ENCODE data around the gene RAB31.

DNA sequence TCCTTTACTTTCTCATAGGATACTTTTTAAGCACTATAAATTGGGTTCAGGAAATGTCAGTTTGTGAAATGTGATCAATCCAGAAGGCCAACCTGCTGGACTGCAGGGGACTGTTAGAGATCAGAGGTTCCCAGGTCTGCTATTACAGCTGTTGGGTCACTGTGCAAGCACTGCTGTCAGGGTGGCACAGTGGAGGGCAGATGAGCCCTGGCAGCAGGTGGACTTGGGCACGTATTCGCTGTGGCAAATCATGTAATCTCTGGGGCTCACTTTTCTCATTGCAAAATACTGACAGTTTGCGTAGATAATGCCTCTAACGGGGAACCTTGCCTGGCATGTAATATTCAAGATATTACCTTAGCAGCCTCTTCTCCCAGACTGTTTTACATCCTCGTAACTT, 18.1 kb downstream of the RAB31 start:
- TF ChIP-seq, protein P1, sequence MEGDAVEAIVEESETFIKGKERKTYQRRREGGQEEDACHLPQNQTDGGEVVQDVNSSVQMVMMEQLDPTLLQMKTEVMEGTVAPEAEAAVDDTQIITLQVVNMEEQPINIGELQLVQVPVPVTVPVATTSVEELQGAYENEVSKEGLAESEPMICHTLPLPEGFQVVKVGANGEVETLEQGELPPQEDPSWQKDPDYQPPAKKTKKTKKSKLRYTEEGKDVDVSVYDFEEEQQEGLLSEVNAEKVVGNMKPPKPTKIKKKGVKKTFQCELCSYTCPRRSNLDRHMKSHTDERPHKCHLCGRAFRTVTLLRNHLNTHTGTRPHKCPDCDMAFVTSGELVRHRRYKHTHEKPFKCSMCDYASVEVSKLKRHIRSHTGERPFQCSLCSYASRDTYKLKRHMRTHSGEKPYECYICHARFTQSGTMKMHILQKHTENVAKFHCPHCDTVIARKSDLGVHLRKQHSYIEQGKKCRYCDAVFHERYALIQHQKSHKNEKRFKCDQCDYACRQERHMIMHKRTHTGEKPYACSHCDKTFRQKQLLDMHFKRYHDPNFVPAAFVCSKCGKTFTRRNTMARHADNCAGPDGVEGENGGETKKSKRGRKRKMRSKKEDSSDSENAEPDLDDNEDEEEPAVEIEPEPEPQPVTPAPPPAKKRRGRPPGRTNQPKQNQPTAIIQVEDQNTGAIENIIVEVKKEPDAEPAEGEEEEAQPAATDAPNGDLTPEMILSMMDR (optimal IDR thresholded peaks at IDR 0.05 in 1 of 3, IDR thresholded peaks at IDR 0.05 in 1 of 3, conservative IDR thresholded peaks at IDR 0.05 in 1 of 3; ENCODE audit: extremely low read depth in 1 of 3, insufficient read depth in 2 of 3, low read length in 3 of 3) = no peak
- TF ChIP-seq EZH2 (IDR thresholded peaks at IDR 0.05; ENCODE audit: low read length) = no peak

Data from keratinocyte (primary cell).